K562 (cell line): ENCODE measurements around the gene FUT4. TPM values are rescaled to one million over a fixed set of nuclear protein-coding genes. Genes with fewer than 3 reads are reported as not detected.

Experiments used
- ATF1 ChIP-seq, 2 experiments: fragments of 450-650 bp in 1 of 2; IDR thresholded peaks; 2 replicates each; pipeline ENCODE4 v1.6.1; 2016; ENCODE audit warnings: missing compliant biosample characterization in 1 of 2, missing genetic modification characterization in 1 of 2
- ATF3 ChIP-seq, 2 experiments: fragments of 450-650 bp in 1 of 2; sonication (generic) in 1 of 2; formaldehyde crosslinking in 1 of 2; IDR thresholded peaks in 1 of 2; conservative IDR thresholded peaks in 1 of 2; 2 replicates each; pipeline versions ENCODE4 v1.6.1 to v1.8.1; 2016 to 2023; ENCODE audit warnings: mild to moderate bottlenecking in 2 of 2, moderate library complexity in 2 of 2, inconsistent platforms in 1 of 2, missing genetic modification reagents in 1 of 2
- ATF7 ChIP-seq: fragments of 450-650 bp; IDR thresholded peaks from 2 replicates; pipeline ENCODE4 v1.7.1; 2014; ENCODE audit warnings: mild to moderate bottlenecking, moderate library complexity
- BRCA1 ChIP-seq, 2 experiments: fragments of 450-650 bp in 1 of 2; sonication (generic) in 1 of 2; formaldehyde crosslinking in 1 of 2; IDR thresholded peaks; 2 replicates each; pipeline versions ENCODE4 v1.5.0 to v1.6.1; 2017 to 2020; ENCODE audit warnings: mild to moderate bottlenecking in 1 of 2, missing genetic modification reagents in 1 of 2
- BRF1 ChIP-seq: IDR thresholded peaks from 3 replicates; pipeline ENCODE4 v1.6.1; 2011; ENCODE audit warnings: borderline replicate concordance, mild to moderate bottlenecking; ENCODE audit not compliant: insufficient read length; ENCODE audit errors: extremely low read depth
- DPF2 ChIP-seq: fragments of 450-650 bp; IDR thresholded peaks from 2 replicates; pipeline ENCODE4 v1.6.1; 2016
- ETV6 ChIP-seq, 3 experiments: fragments of 150-350 bp in 1 of 3; sonication (generic) in 1 of 3; formaldehyde crosslinking in 1 of 3; IDR thresholded peaks; 2 replicates each; pipeline versions ENCODE4 v1.6.1 to v1.8.0; 2014 to 2022; ENCODE audit warnings: borderline replicate concordance in 2 of 3, low read depth in 2 of 3, antibody characterized with exemption in 1 of 3, low read length in 1 of 3, mild to moderate bottlenecking in 1 of 3, missing genetic modification reagents in 1 of 3
- GTF2F1 ChIP-seq: IDR thresholded peaks from 2 replicates; pipeline ENCODE4 v1.6.1; 2011; ENCODE audit warnings: low read depth, low read length, improper control_type of control experiment
- KAT2B ChIP-seq: IDR thresholded peaks from one replicate; pipeline ENCODE4 v1.6.1; 2012; ENCODE audit warnings: low read depth, mild to moderate bottlenecking, control low read depth, inconsistent platforms, low read length, moderate library complexity
- KAT7 ChIP-seq: sonication (generic); formaldehyde crosslinking; IDR thresholded peaks from 2 replicates; pipeline ENCODE4 v1.8.0; 2022; ENCODE audit warnings: missing genetic modification reagents, mild to moderate bottlenecking, borderline replicate concordance
- MXI1 ChIP-seq: IDR thresholded peaks from 2 replicates; pipeline ENCODE4 v1.6.1; 2011; ENCODE audit warnings: low read depth, mild to moderate bottlenecking, improper control_type of control experiment, low read length
- MYC ChIP-seq, 2 experiments: fragments of 250-450 bp in 1 of 2; sonication (Bioruptor Pico) in 1 of 2; IDR thresholded peaks; 2 replicates each; pipeline versions ENCODE4 v1.5.1 to v1.6.1; 2012 to 2021; ENCODE audit warnings: low read depth in 2 of 2, borderline replicate concordance in 1 of 2, improper control_type of control experiment in 1 of 2, low read length in 1 of 2, mild to moderate bottlenecking in 1 of 2, moderate library complexity in 1 of 2
- NEUROD1 ChIP-seq: fragments of 150-350 bp; IDR thresholded peaks from 2 replicates; pipeline ENCODE4 v1.6.1; 2014; ENCODE audit warnings: borderline replicate concordance, low read length, low read depth; ENCODE audit not compliant: partially characterized antibody
- NR2C2 ChIP-seq, 2 experiments: fragments of 200-800 bp in 1 of 2; sonication (Bioruptor generic) in 1 of 2; sonication (generic) in 1 of 2; formaldehyde crosslinking in 1 of 2; IDR thresholded peaks; 2 replicates each; pipeline versions ENCODE4 v1.6.1 to v1.8.0; 2016 to 2022; ENCODE audit warnings: mild to moderate bottlenecking in 1 of 2, missing compliant biosample characterization in 1 of 2, missing genetic modification characterization in 1 of 2, missing genetic modification reagents in 1 of 2
- POLR2AphosphoS2 ChIP-seq: IDR thresholded peaks from 2 replicates; pipeline ENCODE4 v1.6.1; 2012; ENCODE audit warnings: low read length, improper control_type of control experiment
- PTTG1 ChIP-seq: fragments of 450-650 bp; IDR thresholded peaks from 2 replicates; pipeline ENCODE4 v1.6.1; 2016; ENCODE audit warnings: low read depth, mild to moderate bottlenecking, missing genetic modification characterization, missing compliant biosample characterization
- STAG1 ChIP-seq: sonication (generic); formaldehyde crosslinking; IDR thresholded peaks from 2 replicates; pipeline ENCODE4 v1.5.0; 2020; ENCODE audit warnings: missing genetic modification reagents, borderline replicate concordance
- TAF7 ChIP-seq: fragments of 450-650 bp; IDR thresholded peaks from 2 replicates; pipeline ENCODE4 v1.6.1; 2016; ENCODE audit warnings: missing genetic modification characterization, missing compliant biosample characterization
- WHSC1 ChIP-seq: IDR thresholded peaks from one replicate; pipeline ENCODE4 v1.6.1; 2012; ENCODE audit warnings: low read length, control low read depth, inconsistent platforms
- ZNF316 ChIP-seq: fragments of 450-650 bp; IDR thresholded peaks from 2 replicates; pipeline ENCODE4 v1.6.1; 2016
- ZNF408 ChIP-seq: fragments of 250-450 bp; sonication (Bioruptor Pico); IDR thresholded peaks from 2 replicates; pipeline ENCODE4 v1.4.0; 2020; ENCODE audit warnings: low read depth, mild to moderate bottlenecking, moderate library complexity
- ZNF639 ChIP-seq, 2 experiments: fragments of 200-800 bp in 1 of 2; sonication (Bioruptor generic) in 1 of 2; sonication (generic) in 1 of 2; formaldehyde crosslinking in 1 of 2; IDR thresholded peaks in 1 of 2; conservative IDR thresholded peaks in 1 of 2; 2 replicates each; pipeline versions ENCODE4 v1.5.0 to v1.6.1; 2016 to 2020; ENCODE audit warnings: missing compliant biosample characterization in 1 of 2, missing genetic modification characterization in 1 of 2, missing genetic modification reagents in 1 of 2
- polyA plus RNA-seq, 8 experiments: library from polyadenylated mRNA; depleted of rRNA in 4 of 8; stranded (reverse) in 5 of 8; unstranded in 3 of 8; fragments of >200 nt; fragmentation: Nextera tagmentation in 2 of 8; fragmentation: Illumina TruSeq in 1 of 8; extraction: Ambion mirVana in 2 of 8; extraction: Trizol in 1 of 8; gene quantifications; 2 replicates each; pipeline versions ENCODE4 v1.2.1 to v1.2.3, GENCODE V29; 2011 to 2014; ENCODE audit warnings: inconsistent platforms in 1 of 8, missing spikeins in 1 of 8
- total RNA-seq, 7 experiments: library from RNA; depleted of rRNA in 6 of 7; stranded (reverse); fragments of >200 nt in 6 of 7; fragmentation: Illumina TruSeq in 2 of 7; extraction: Trizol in 2 of 7; gene quantifications; 2 replicates each; pipeline versions ENCODE4 v1.2.1 to v1.2.3, GENCODE V29; 2011 to 2021; ENCODE audit warnings: low replicate concordance in 1 of 7

The FUT4 gene
- total and polyA plus RNA-seq, 9 of the 15 experiments (the other 6 are each of a cell fraction or from before 2014, with no cell fraction given) = 1.1 to 8.9 (median 5.5) TPM

DNA sequence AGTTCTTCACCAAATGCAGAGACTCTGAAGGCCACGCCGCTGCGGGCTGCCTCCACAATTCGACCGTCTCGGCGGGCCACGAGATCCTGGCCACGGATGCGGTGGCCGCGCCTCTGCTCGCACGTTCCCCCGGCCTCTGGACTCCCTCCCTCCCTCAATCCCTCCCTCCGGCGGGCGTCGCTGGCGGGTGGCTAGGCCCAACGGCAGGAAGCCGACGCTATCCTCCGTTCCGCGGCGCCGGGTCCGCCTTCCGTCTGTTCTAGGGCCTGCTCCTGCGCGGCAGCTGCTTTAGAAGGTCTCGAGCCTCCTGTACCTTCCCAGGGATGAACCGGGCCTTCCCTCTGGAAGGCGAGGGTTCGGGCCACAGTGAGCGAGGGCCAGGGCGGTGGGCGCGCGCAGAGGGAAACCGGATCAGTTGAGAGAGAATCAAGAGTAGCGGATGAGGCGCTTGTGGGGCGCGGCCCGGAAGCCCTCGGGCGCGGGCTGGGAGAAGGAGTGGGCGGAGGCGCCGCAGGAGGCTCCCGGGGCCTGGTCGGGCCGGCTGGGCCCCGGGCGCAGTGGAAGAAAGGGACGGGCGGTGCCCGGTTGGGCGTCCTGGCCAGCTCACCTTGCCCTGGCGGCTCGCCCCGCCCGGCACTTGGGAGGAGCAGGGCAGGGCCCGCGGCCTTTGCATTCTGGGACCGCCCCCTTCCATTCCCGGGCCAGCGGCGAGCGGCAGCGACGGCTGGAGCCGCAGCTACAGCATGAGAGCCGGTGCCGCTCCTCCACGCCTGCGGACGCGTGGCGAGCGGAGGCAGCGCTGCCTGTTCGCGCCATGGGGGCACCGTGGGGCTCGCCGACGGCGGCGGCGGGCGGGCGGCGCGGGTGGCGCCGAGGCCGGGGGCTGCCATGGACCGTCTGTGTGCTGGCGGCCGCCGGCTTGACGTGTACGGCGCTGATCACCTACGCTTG lies at the start of gene FUT4 (continued):
- peak; percentile 72 for TF ChIP-seq MYC (IDR thresholded peaks at IDR 0.05; ENCODE audit: low read depth, low read length)
- peak; percentile 63; the same call in 1 of the 2 replicates for TF ChIP-seq MYC (CRISPR knock-in tag; IDR thresholded peaks at IDR 0.05; ENCODE audit: borderline replicate concordance, low read depth)
- TF ChIP-seq ETV6 (IDR thresholded peaks at IDR 0.05; ENCODE audit: borderline replicate concordance in 1 of 2, low read depth in 2 of 2, low read length in 1 of 2) = no peak
- peak; percentile 21; the same call in 1 of the 2 replicates for TF ChIP-seq ETV6 (CRISPR knock-in tag; IDR thresholded peaks at IDR 0.05; ENCODE audit: borderline replicate concordance)
- TF ChIP-seq ZNF408 = no peak
- no peak for TF ChIP-seq BRCA1 (IDR thresholded peaks at IDR 0.05)
- no peak for TF ChIP-seq BRCA1 (CRISPR knock-in tag; IDR thresholded peaks at IDR 0.05)
- TF ChIP-seq ATF3 (IDR thresholded peaks at IDR 0.05) = no peak
- peak; percentile 55; the same call in 1 of the 2 replicates for TF ChIP-seq ATF3 (CRISPR knock-in tag; conservative IDR thresholded peaks at IDR 0.05)
- no peak for TF ChIP-seq KAT2B
- peak; percentile 31; the same call in 1 of the 2 replicates for TF ChIP-seq ATF7
- no peak for TF ChIP-seq BRF1
- peak; percentile 51; the same call in 1 of the 2 replicates for TF ChIP-seq DPF2
- peak; percentile 56; the same call in 1 of the 2 replicates for TF ChIP-seq KAT7 (CRISPR knock-in tag)
- TF ChIP-seq ATF1 (CRISPR knock-in tag; IDR thresholded peaks at IDR 0.05) = no peak
- peak; percentile 70 for TF ChIP-seq ATF1 (tag; IDR thresholded peaks at IDR 0.05)
- no peak for TF ChIP-seq NEUROD1
- no peak for TF ChIP-seq STAG1 (CRISPR knock-in tag)
- TF ChIP-seq PTTG1 = no peak
- peak; percentile 67; the same call in 1 of the 2 replicates for TF ChIP-seq GTF2F1
- peak; percentile 13; the same call in 1 of the 2 replicates for TF ChIP-seq ZNF316
- TF ChIP-seq NR2C2 (CRISPR knock-in tag; IDR thresholded peaks at IDR 0.05) = peak; percentile 26; the same call in 1 of the 2 replicates
- peak; percentile 51; the same call in 1 of the 2 replicates for TF ChIP-seq NR2C2 (tag; IDR thresholded peaks at IDR 0.05)
- no peak for TF ChIP-seq WHSC1
- peak; percentile 46; the same call in 1 of the 2 replicates for TF ChIP-seq TAF7 (tag)
- no peak for TF ChIP-seq MXI1
- peak in 1 of 2 experiments; percentile 80; a peak in 2 of 4 replicates for TF ChIP-seq ZNF639 (CRISPR knock-in tag; conservative IDR thresholded peaks at IDR 0.05 in 1 of 2, IDR thresholded peaks at IDR 0.05 in 1 of 2)
- no peak for TF ChIP-seq POLR2AphosphoS2
